Omental fat pad (tissue), 4 donors: ENCODE measurements around the gene MPZL1. TPM values are rescaled to one million over a fixed set of nuclear protein-coding genes. Genes with fewer than 3 reads are reported as not detected.
A peak's percentile ranks its signal among the peaks of the same experiment; 100 is the strongest.

ENCODE experiments used
- ATAC-seq: fragments of 150-250 bp; one replicate; pipeline ENCODE4 v1.9.1; 2016; ENCODE audit warnings: mild to moderate bottlenecking, moderate library complexity; ENCODE audit not compliant: low FRiP score
- DNase-seq: peaks from one replicate; pipeline ENCODE4 v3.0.0-alpha.2; 2019; ENCODE audit warnings: low spot score
- total RNA-seq, 4 donors: library from RNA; depleted of rRNA; stranded (reverse); fragments of >200 nt; gene quantifications; one replicate each; pipeline ENCODE4 v1.1.0, GENCODE V29; 2016
- TF ChIP-seq, protein P1 (sequence below), 3 donors: fragments of 450-650 bp; IDR thresholded peaks; one replicate each; pipeline ENCODE4 v1.5.1; 2016 to 2017; ENCODE audit warnings: antibody characterized with exemption in 3 of 3, mild to moderate bottlenecking in 3 of 3, moderate library complexity in 2 of 3

MPZL1 gene
- total RNA-seq, 4 donors from 2014 or later: 102 to 116 (median 108) TPM

DNA sequence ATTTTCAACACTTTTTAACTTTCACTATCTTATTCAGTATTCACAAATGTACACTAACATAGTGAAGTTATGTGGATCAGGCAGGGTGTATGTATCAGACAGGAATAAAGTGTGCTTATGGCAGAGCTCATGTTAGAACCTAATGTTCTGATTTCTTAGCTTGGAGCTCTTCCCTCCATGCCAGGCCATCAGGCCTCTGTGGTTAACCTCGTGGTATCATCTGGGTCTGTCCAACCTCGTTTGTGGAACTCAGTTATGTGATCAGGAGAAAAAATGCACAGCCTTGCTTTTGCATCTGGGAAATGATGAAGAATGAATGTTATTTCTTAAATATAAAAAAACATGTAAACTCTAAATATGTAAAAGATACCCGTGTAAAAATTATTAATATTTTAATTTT, 86.9 kb downstream of the MPZL1 start:
- no peak for ATAC-seq

DNA sequence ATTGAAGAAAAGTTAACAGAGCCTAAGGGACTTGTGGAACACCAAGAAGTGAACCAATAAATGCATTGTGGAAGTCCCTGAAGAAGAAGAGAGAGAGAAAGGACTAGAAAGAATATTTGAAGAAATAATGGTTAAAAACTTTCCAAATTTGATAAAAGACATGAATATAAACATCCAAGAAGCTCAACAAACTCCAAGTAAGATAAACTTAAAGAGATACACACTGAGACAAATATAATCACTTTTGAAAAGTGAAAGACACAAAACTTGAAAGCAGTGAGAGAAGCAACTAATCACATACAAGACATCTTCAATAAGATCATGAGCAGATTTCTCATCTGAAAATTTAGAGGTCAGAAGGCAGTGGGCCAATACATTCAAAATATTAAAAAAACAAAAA, 91.2 kb downstream of the MPZL1 start:
- TF ChIP-seq, protein P1, sequence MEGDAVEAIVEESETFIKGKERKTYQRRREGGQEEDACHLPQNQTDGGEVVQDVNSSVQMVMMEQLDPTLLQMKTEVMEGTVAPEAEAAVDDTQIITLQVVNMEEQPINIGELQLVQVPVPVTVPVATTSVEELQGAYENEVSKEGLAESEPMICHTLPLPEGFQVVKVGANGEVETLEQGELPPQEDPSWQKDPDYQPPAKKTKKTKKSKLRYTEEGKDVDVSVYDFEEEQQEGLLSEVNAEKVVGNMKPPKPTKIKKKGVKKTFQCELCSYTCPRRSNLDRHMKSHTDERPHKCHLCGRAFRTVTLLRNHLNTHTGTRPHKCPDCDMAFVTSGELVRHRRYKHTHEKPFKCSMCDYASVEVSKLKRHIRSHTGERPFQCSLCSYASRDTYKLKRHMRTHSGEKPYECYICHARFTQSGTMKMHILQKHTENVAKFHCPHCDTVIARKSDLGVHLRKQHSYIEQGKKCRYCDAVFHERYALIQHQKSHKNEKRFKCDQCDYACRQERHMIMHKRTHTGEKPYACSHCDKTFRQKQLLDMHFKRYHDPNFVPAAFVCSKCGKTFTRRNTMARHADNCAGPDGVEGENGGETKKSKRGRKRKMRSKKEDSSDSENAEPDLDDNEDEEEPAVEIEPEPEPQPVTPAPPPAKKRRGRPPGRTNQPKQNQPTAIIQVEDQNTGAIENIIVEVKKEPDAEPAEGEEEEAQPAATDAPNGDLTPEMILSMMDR (IDR thresholded peaks at IDR 0.05): no peak
- DNase-seq: no peak
- no peak for ATAC-seq

More for the DNA sequence above, 86.9 kb downstream of the MPZL1 start:
- TF ChIP-seq, protein P1 (IDR thresholded peaks at IDR 0.05): no peak
- DNase-seq: no peak

DNA sequence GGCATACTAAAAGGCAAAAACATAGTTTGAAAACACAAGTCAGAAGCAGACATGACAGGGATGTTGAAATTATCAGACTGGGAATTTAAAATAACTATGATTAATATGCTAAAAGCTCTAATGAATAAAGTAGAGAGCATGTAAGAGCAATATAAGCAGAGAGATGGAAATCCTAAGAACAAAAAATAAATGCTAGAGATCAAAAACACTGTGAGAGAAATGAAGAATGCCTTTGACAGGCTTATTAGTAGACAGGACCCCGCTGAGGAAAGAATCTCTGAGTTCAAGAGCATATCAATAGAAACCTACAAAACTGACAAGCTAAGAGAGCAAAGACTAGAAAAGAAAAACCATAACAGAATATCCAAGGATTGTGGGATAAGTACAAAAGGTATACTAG, 93.9 kb downstream of the MPZL1 start:
- no peak for ATAC-seq
- TF ChIP-seq, protein P1 (IDR thresholded peaks at IDR 0.05): no peak
- DNase-seq: no peak

DNA sequence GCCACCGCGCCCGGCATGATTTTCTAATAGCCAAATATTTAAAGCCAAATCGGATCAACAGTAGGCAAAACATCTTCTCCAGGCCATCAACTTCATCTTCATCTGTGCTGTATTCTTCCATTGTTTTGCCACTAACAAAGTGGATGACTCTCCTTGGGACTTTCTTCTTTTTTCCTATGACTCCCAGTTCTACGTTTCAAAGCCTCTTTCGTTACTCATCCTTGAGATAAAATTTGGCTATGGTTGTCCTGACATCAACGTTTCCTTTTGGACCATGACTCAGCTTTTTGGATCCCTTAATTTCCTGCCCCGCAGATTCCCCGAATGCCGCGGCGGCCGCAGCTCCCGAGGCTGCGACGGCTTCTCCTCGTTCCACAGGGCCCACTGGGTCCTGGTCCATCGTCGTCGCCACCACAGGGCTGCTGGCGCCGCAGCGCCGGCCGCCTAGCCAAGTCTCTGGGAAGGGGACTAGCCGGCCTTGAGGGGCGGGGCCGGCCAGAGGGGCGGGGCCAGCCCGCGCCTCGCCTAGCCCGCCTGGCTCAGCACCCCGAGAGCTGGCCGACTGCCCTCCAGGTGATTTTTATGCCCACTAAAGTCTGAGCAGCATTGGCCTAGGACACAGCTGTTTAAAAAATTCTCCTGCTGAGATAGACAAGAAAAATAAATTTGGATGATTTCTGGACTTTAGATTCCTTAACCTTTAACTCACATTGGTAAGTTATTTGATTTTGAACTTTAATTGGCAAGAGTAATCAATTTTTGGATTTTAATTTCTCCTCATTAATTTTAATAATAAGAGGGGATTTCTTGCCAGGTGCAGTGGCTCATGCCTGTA, 98.3 kb downstream of the MPZL1 start:
- no peak for DNase-seq
- TF ChIP-seq, protein P1 (IDR thresholded peaks at IDR 0.05): no peak

DNA sequence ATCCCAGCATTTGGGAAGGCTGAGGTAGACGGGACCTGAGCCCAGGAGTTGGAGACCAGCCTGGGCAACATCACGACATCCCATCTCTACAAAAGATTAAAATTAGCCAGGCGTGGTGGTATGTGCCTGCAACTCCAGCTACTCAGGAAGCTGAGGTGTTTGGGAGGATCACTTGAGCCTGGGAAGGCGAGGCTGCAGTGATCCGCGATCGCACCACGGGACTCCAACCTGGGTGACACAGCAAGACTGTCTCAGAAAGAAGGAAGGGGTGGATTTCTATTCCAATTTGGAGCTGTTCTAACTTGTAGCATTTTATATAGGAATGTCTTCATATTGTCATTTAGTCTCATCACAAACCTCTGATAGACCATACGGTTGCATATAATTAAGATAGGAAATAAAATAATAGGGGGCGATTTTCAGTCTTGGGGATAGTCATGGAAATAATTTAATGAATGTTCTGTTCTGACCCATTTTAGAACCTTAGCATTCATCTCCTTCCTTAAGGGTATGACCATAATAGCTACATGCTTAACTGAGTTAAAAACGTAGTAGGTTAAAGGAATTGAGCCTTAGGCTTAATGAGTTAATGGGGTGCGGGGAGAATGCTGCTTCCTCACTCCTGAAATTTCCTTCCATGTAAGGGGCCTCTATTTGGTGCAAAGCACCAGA, 99.0 kb downstream of the MPZL1 start:
- ATAC-seq (no peak), DNase-seq (no peak)
- TF ChIP-seq, protein P1 (IDR thresholded peaks at IDR 0.05): no peak

More for the DNA sequence above, 98.3 kb downstream of the MPZL1 start:
- peak; percentile 95 for ATAC-seq

DNA sequence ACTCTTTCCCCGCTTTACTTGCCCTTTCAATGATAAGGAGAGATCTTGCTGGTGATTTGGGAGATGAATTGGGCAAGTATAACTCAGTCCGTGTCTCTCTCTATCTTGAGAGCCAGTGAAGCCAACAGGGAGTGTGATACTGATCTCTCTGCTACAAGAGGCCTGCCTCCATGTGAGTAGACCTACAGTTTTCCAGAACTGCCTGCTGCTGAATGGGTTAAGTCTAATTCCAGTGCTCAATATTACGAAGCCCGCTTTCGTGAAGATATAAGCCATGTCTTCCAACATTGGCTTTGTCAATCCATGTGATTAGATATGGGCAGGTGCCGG, 99.5 kb downstream of the MPZL1 start:
- ATAC-seq (no peak), DNase-seq (no peak)
- TF ChIP-seq, protein P1 (IDR thresholded peaks at IDR 0.05): no peak
